Sigmoid colon (tissue), 7 donors: ENCODE measurements around the gene ATAT1. TPM values are rescaled to one million over a fixed set of nuclear protein-coding genes. Genes with fewer than 3 reads are reported as not detected.
A peak's percentile ranks its signal among the peaks of the same experiment; 100 is the strongest.

Source experiments
- DNase-seq: peaks from one replicate; pipeline ENCODE4 v3.0.0-alpha.2; 2019
- H3K27ac ChIP-seq, 4 donors: fragments of 200-600 bp; sonication (generic); one replicate each; pipeline ENCODE4 v1.5.1; 2016 to 2019; ENCODE audit warnings: mild to moderate bottlenecking in 1 of 4
- H3K27me3 ChIP-seq, 3 donors: fragments of 200-600 bp; sonication (generic); one replicate each; pipeline ENCODE4 v1.5.1; 2019; ENCODE audit warnings: mild to moderate bottlenecking in 1 of 3
- H3K36me3 ChIP-seq, 4 donors: fragments of 200-600 bp; sonication (generic); one replicate each; pipeline ENCODE4 v1.5.1; 2016 to 2019
- H3K4me1 ChIP-seq, 4 donors: fragments of 200-600 bp; sonication (generic); one replicate each; pipeline ENCODE4 v1.5.1; 2017 to 2019
- H3K4me3 ChIP-seq, 4 donors: fragments of 200-600 bp; sonication (generic); one replicate each; pipeline ENCODE4 v1.5.1; 2017 to 2019; ENCODE audit warnings: mild to moderate bottlenecking in 2 of 4, moderate library complexity in 1 of 4
- H3K9me3 ChIP-seq, 4 donors: fragments of 200-600 bp in 3 of 4; sonication (generic) in 3 of 4; one replicate each; pipeline versions ENCODE4 v1.5.1 to v1.6.1; 2013 to 2019
- CTCF ChIP-seq, 4 experiments: fragments of 450-650 bp in 3 of 4; fragments of 200-600 bp in 1 of 4; IDR thresholded peaks; one replicate each; pipeline ENCODE4 v1.5.1; 2016 to 2019; ENCODE audit warnings: antibody characterized with exemption in 4 of 4, mild to moderate bottlenecking in 3 of 4, moderate library complexity in 2 of 4
- EP300 ChIP-seq, 4 donors: sonication (generic); formaldehyde crosslinking; IDR thresholded peaks; one replicate each; pipeline ENCODE4 v1.6.1; 2017; ENCODE audit warnings: antibody characterized with exemption in 4 of 4
- POLR2A ChIP-seq, 2 donors: fragments of 450-650 bp; IDR thresholded peaks; one replicate each; pipeline ENCODE4 v1.6.1; 2016; ENCODE audit warnings: antibody characterized with exemption in 2 of 2, mild to moderate bottlenecking in 2 of 2, moderate library complexity in 2 of 2
- POLR2AphosphoS5 ChIP-seq, 4 donors: sonication (generic); formaldehyde crosslinking; IDR thresholded peaks; one replicate each; pipeline ENCODE4 v1.6.1; 2017; ENCODE audit warnings: antibody characterized with exemption in 4 of 4
- WGBS, 2 donors: extraction: QIAGEN DNeasy Blood & Tissue Kit; methylation state at CpG; one replicate each; pipeline ENCODE4 v1.1.7; 2013; 5-methylcytosine and 5-hydroxymethylcytosine counted together
- intact Hi-C: fragments of 100-400 bp; cut with DNase I; formaldehyde crosslinking; loops from one replicate; pipeline ENCODE4 v1.15.1; 2023
- polyA plus RNA-seq, 3 donors: library from polyadenylated mRNA; stranded (reverse); fragments of 200-250 nt; gene quantifications; one replicate each; pipeline ENCODE4 v1.2.3, GENCODE V29; 2013
- small RNA-seq, 3 donors: library from RNA; depleted of rRNA; stranded (forward); fragments of <200 nt; gene quantifications; one replicate each; pipeline ENCODE3, GENCODE V24; 2016
- total RNA-seq, 4 donors: library from RNA; depleted of rRNA; stranded (reverse); fragments of >200 nt; gene quantifications; one replicate each; pipeline ENCODE4 v1.1.0, GENCODE V29; 2016
- donor health status: healthy with polysubstance abuse.
- donor health status: Bipolar disorder and iron deficiency.
- donor health status: healthy.

The ATAT1 gene
- total and polyA plus RNA-seq, 7 donors: 2.6 to 8.5 (median 4.2) TPM

GRCh38 chr6:30689985-30690384, 63.3 kb downstream of the ATAT1 start:
- no peaks in the 10 kb centered on the region for H3K27me3 ChIP-seq
- no peaks in the 10 kb centered on the region for H3K9me3 ChIP-seq
- TF ChIP-seq POLR2AphosphoS5 (IDR thresholded peaks at IDR 0.05) (no peak), POLR2A (IDR thresholded peaks at IDR 0.05) (no peak), CTCF (IDR thresholded peaks at IDR 0.05) (no peak), EP300 (IDR thresholded peaks at IDR 0.05) (no peak)
- peaks cover 0 to 51% (median 44%) of the 10 kb centered on the region in 4 donors for H3K4me1 ChIP-seq
- peak overlapping the region; percentile 94 to 99 (median 98) for H3K27ac ChIP-seq
- no peak for DNase-seq
- 45 to 72% methylated on average over 4 of the region's 4 CpGs for WGBS, 2 donors
- intact Hi-C loops: no loop called here
- peak overlapping the region in 3 of 4 donors; percentile 59 to 68 (median 62) for H3K4me3 ChIP-seq
- no peaks in the 10 kb centered on the region for H3K36me3 ChIP-seq

GRCh38 chr6:30690403-30691207, 63.9 kb downstream of the ATAT1 start, which contains the start of gene NRM:
Gene NRM (minus strand): TSS chr6:30690984. CDS start chr6:30690974, 10 bp downstream.
- intact Hi-C loops: no loop called here
- peak; percentile 97 for DNase-seq
- Histone ChIP-seq H3K27me3 (no peaks in the 10 kb centered on the region), H3K9me3 (no peaks in the 10 kb centered on the region), H3K36me3 (no peaks in the 10 kb centered on the region), H3K27ac (peak within 1 kb of the TSS; percentile 94 to 99 (median 98)), H3K4me1 (peaks cover 0 to 45% (median 38%) of the 10 kb centered on the region in 4 donors), H3K4me3 (peak within 1 kb of the TSS; percentile 59 to 71 (median 65))
- 1% methylated on average over 40 of the region's 40 CpGs for WGBS, 2 donors
- TF ChIP-seq EP300 (IDR thresholded peaks at IDR 0.05): no peak
- peak; percentile 41 to 83 (median 76) for TF ChIP-seq POLR2AphosphoS5 (IDR thresholded peaks at IDR 0.05)
- TF ChIP-seq POLR2A (IDR thresholded peaks at IDR 0.05): peak in 1 of 2 donors; percentile 30
- no peak for TF ChIP-seq CTCF (IDR thresholded peaks at IDR 0.05)

GRCh38 chr6:30691208-30691847, 64.7 kb downstream of the ATAT1 start:
- Histone ChIP-seq H3K4me3 (peak overlapping the region; percentile 59 to 71 (median 65)), H3K27me3 (no peaks in the 10 kb centered on the region), H3K36me3 (no peaks in the 10 kb centered on the region), H3K27ac (peak overlapping the region; percentile 94 to 99 (median 98)), H3K4me1 (peaks cover 0 to 40% (median 33%) of the 10 kb centered on the region in 4 donors), H3K9me3 (no peaks in the 10 kb centered on the region)
- intact Hi-C loops: no loop called here
- DNase-seq: no peak
- TF ChIP-seq EP300 (IDR thresholded peaks at IDR 0.05) (no peak), CTCF (IDR thresholded peaks at IDR 0.05) (no peak), POLR2AphosphoS5 (IDR thresholded peaks at IDR 0.05) (no peak)
- WGBS, 2 donors: 12 to 26% methylated on average over 8 of the region's 8 CpGs

Small RNA genes within 50 kb of the gene (small RNA-seq; reads per million reads assigned to genes)
- gene MIR877: 2.9 to 5.7 (median 4.5) reads per million in 3 donors

Other genes starting within 250 kb of the ATAT1 start
- gene HLA-E, start 137.4 kb upstream of the ATAT1 start, total RNA-seq: 100 to 1,000 TPM; 323 to 462 (median 387) TPM
- 100 to 1,000 TPM; 139 to 753 (median 181) TPM for gene HLA-E, start 137.4 kb upstream of the ATAT1 start, polyA plus RNA-seq
- gene GNL1, start 70.4 kb upstream of the ATAT1 start, total RNA-seq: 10 to 100 TPM; 31.6 to 36.3 (median 33.7) TPM
- gene GNL1, start 70.4 kb upstream of the ATAT1 start, polyA plus RNA-seq: 10 to 100 TPM; 27.7 to 50.6 (median 43.2) TPM
- 10 to 100 TPM in 1 of 4 donors, 1 to 10 TPM in 3; 3.7 to 21.1 (median 4.6) TPM for gene PRR3, start 69.6 kb upstream of the ATAT1 start, total RNA-seq
- 1 to 10 TPM; 2.8 to 7.6 (median 3.0) TPM for gene PRR3, start 69.6 kb upstream of the ATAT1 start, polyA plus RNA-seq
- 10 to 100 TPM; 26.9 to 38.8 (median 33.6) TPM for gene ABCF1, start 55.4 kb upstream of the ATAT1 start, total RNA-seq
- 10 to 100 TPM; 17.4 to 46.7 (median 25.4) TPM for gene ABCF1, start 55.4 kb upstream of the ATAT1 start, polyA plus RNA-seq
- 10 to 100 TPM; 18.5 to 30.2 (median 28.3) TPM for gene PPP1R10, start 9.6 kb upstream of the ATAT1 start, total RNA-seq
- 10 to 100 TPM; 13.8 to 30.6 (median 18.7) TPM for gene PPP1R10, start 9.6 kb upstream of the ATAT1 start, polyA plus RNA-seq
- gene MRPS18B, start 9.0 kb upstream of the ATAT1 start, total RNA-seq: 10 to 100 TPM; 36.3 to 58.9 (median 48.4) TPM
- 10 to 100 TPM; 74.5 to 81.2 (median 78.6) TPM for gene MRPS18B, start 9.0 kb upstream of the ATAT1 start, polyA plus RNA-seq
- 10 to 100 TPM in 2 of 4 donors, 1 to 10 TPM in 2; 7.8 to 36.7 (median 20.7) TPM for gene C6orf136, start 20.3 kb downstream of the ATAT1 start, total RNA-seq
- gene C6orf136, start 20.3 kb downstream of the ATAT1 start, polyA plus RNA-seq: 10 to 100 TPM; 51.1 to 60.8 (median 52.3) TPM
- gene DHX16, start 46.1 kb downstream of the ATAT1 start, total RNA-seq: 10 to 100 TPM; 18.0 to 22.8 (median 21.3) TPM
- 10 to 100 TPM; 21.6 to 34.2 (median 25.2) TPM for gene DHX16, start 46.1 kb downstream of the ATAT1 start, polyA plus RNA-seq
- 10 to 100 TPM; 32.6 to 69.8 (median 39.0) TPM for gene PPP1R18, start 59.8 kb downstream of the ATAT1 start, total RNA-seq
- 10 to 100 TPM; 15.0 to 51.2 (median 27.6) TPM for gene PPP1R18, start 59.8 kb downstream of the ATAT1 start, polyA plus RNA-seq
- gene NRM, start 64.1 kb downstream of the ATAT1 start, total RNA-seq: 1 to 10 TPM; 2.4 to 9.7 (median 5.0) TPM
- gene NRM, start 64.1 kb downstream of the ATAT1 start, polyA plus RNA-seq: 10 to 100 TPM in 1 of 3 donors, 1 to 10 TPM in 2; 1.8 to 13.8 (median 2.8) TPM
- gene MDC1, start 90.4 kb downstream of the ATAT1 start, total RNA-seq: 10 to 100 TPM in 1 of 4 donors, 1 to 10 TPM in 3; 5.4 to 16.1 (median 6.7) TPM
- gene MDC1, start 90.4 kb downstream of the ATAT1 start, polyA plus RNA-seq: 10 to 100 TPM in 1 of 3 donors, 1 to 10 TPM in 2; 1.8 to 17.4 (median 3.7) TPM
- 100 to 1,000 TPM; 245 to 287 (median 267) TPM for gene TUBB, start 93.5 kb downstream of the ATAT1 start, total RNA-seq
- 100 to 1,000 TPM in 2 of 3 donors, 10 to 100 TPM in 1; 96.1 to 306 (median 111) TPM for gene TUBB, start 93.5 kb downstream of the ATAT1 start, polyA plus RNA-seq
- gene FLOT1, start 115.8 kb downstream of the ATAT1 start, total RNA-seq: 100 to 1,000 TPM; 141 to 206 (median 160) TPM
- 100 to 1,000 TPM; 174 to 194 (median 188) TPM for gene FLOT1, start 115.8 kb downstream of the ATAT1 start, polyA plus RNA-seq
- gene IER3, start 117.7 kb downstream of the ATAT1 start, total RNA-seq: 10 to 100 TPM; 20.1 to 65.3 (median 21.9) TPM
- gene IER3, start 117.7 kb downstream of the ATAT1 start, polyA plus RNA-seq: 100 to 1,000 TPM; 133 to 193 (median 153) TPM